PC-9 (cell line): ENCODE measurements around the gene TENM4. TPM values are rescaled to one million over a fixed set of nuclear protein-coding genes. Genes with fewer than 3 reads are reported as not detected.

Experiments
- BruUV-seq: library from RNA; stranded (reverse); fragments of 400-500 nt; replicated peaks from 2 replicates; lab custom pipeline; 2021; lab: Mats Ljungman, UMichigan
- CTCF ChIA-PET: fragments of 300-600 bp; sonication (Branson Sonifier 250); formaldehyde crosslinking; loops from one replicate; lab custom pipeline; 2022; ENCODE audit warnings: antibody characterized with exemption; lab: Charles Lee
- POLR2A ChIA-PET: fragments of 300-600 bp; sonication (Branson Sonifier 250); formaldehyde crosslinking; loops from one replicate; lab custom pipeline; 2022; ENCODE audit warnings: antibody characterized with exemption; ENCODE audit not compliant: unreplicated experiment; lab: Charles Lee
- DNase-seq, 2 experiments: peaks; one replicate each; pipeline versions ENCODE4 v3.0.0 to v3.0.0-alpha.2; 2015 to 2022; ENCODE audit warnings: mixed read lengths in 1 of 2
- H2AFZ ChIP-seq: fragments of 200-600 bp; sonication (generic); 2 replicates; pipeline ENCODE4 v1.8.1; 2017; ENCODE audit warnings: antibody characterized with exemption
- H3F3A ChIP-seq: fragments of 200-600 bp; sonication (generic); 2 replicates; pipeline ENCODE4 v1.8.1; 2017; ENCODE audit warnings: antibody characterized with exemption, mild to moderate bottlenecking, low read depth; ENCODE audit not compliant: insufficient read depth
- H3K27ac ChIP-seq: fragments of 200-600 bp; sonication (generic); 2 replicates; pipeline ENCODE4 v1.6.1; 2016; ENCODE audit warnings: mixed run types
- H3K27me3 ChIP-seq: fragments of 200-600 bp; sonication (generic); 2 replicates; pipeline ENCODE4 v1.6.1; 2016; ENCODE audit warnings: low read depth, mixed run types; ENCODE audit not compliant: insufficient read depth
- H3K36me3 ChIP-seq: fragments of 200-600 bp; sonication (generic); 2 replicates; pipeline ENCODE4 v1.6.1; 2016; ENCODE audit warnings: low read depth, mixed run types
- H3K4me1 ChIP-seq: fragments of 200-600 bp; sonication (generic); replicated peaks from 2 replicates; pipeline ENCODE4 v1.6.1; 2016; ENCODE audit warnings: mixed run types; ENCODE audit not compliant: insufficient read depth
- H3K4me2 ChIP-seq: fragments of 200-600 bp; sonication (generic); 2 replicates; pipeline ENCODE4 v1.6.1; 2017; ENCODE audit warnings: mixed run types
- H3K4me3 ChIP-seq: fragments of 200-600 bp; sonication (generic); 2 replicates; pipeline ENCODE4 v1.6.1; 2016; ENCODE audit warnings: mixed run types
- H3K79me2 ChIP-seq: fragments of 200-600 bp; sonication (generic); 2 replicates; pipeline ENCODE4 v1.6.1; 2017; ENCODE audit warnings: low read depth, mixed run types
- H3K9me2 ChIP-seq: fragments of 200-600 bp; sonication (generic); 2 replicates; pipeline ENCODE4 v1.8.1; 2017; ENCODE audit warnings: mild to moderate bottlenecking; ENCODE audit not compliant: insufficient read depth
- H3K9me3 ChIP-seq: fragments of 200-600 bp; sonication (generic); 2 replicates; pipeline ENCODE4 v1.8.1; 2016; ENCODE audit warnings: low read depth; ENCODE audit not compliant: insufficient read depth
- H4K20me1 ChIP-seq: fragments of 200-600 bp; sonication (generic); 2 replicates; pipeline ENCODE4 v1.8.1; 2017; ENCODE audit not compliant: insufficient read depth
- CTCF ChIP-seq: fragments of 200-600 bp; sonication (generic); conservative IDR thresholded peaks from 2 replicates; pipeline ENCODE4 v1.6.1; 2017; ENCODE audit warnings: mixed run types, antibody characterized with exemption, mild to moderate bottlenecking, moderate library complexity
- EZH2 ChIP-seq: fragments of 200-600 bp; sonication (generic); IDR thresholded peaks from 2 replicates; pipeline ENCODE4 v1.8.0; 2017; ENCODE audit warnings: antibody characterized with exemption, low read depth
- intact Hi-C: fragments of 100-400 bp; cut with micrococcal nuclease; formaldehyde crosslinking; loops from one replicate; pipeline ENCODE4 v1.10.0; 2022; ENCODE audit not compliant: unreplicated experiment
- total RNA-seq: library from RNA; stranded (reverse); gene quantifications from 2 replicates; pipeline ENCODE4 v1.2.3, GENCODE V29; 2021

TENM4 gene
- total RNA-seq, 1 experiment from 2014 or later = not detected

- POLR2A ChIA-PET = no interaction called here
- CTCF ChIA-PET = no interaction called here
- no peak overlapping the region for H3K4me2 ChIP-seq
Measured at GRCh38 chr11:78651923-78652842, 788.6 kb downstream of the TENM4 start.

GRCh38 chr11:78651136-78651775 lies 789.6 kb downstream of the TENM4 start:
- H3K9me3 ChIP-seq = no peaks in the 10 kb centered on the region
- H3K9me2 ChIP-seq = no peaks in the 10 kb centered on the region
- H3K4me1 ChIP-seq = no peaks in the 10 kb centered on the region
- no peak overlapping the region for H3K4me3 ChIP-seq
- H3K79me2 ChIP-seq = no peaks in the 10 kb centered on the region
- H4K20me1 ChIP-seq = no peaks in the 10 kb centered on the region
- intact Hi-C loops = no loop called here
- H3K4me2 ChIP-seq = no peak overlapping the region
- TF ChIP-seq EZH2 (no peak), CTCF (no peak)
- ChIA-PET POLR2A (no interaction called here), CTCF (no interaction called here)
- no peaks in the 10 kb centered on the region for H3F3A ChIP-seq
- H3K27ac ChIP-seq = no peak overlapping the region
- BruUV-seq = no TSS peak
- H2AFZ ChIP-seq = no peak overlapping the region
- peaks cover 95% of the 10 kb centered on the region for H3K27me3 ChIP-seq
- no peaks in the 10 kb centered on the region for H3K36me3 ChIP-seq
- no peak for DNase-seq

More at GRCh38 chr11:78651923-78652842, 788.6 kb downstream of the TENM4 start:
- Histone ChIP-seq H3K79me2 (no peaks in the 10 kb centered on the region), H2AFZ (no peak overlapping the region), H4K20me1 (no peaks in the 10 kb centered on the region), H3F3A (no peaks in the 10 kb centered on the region), H3K36me3 (no peaks in the 10 kb centered on the region), H3K9me3 (no peaks in the 10 kb centered on the region), H3K27ac (no peak overlapping the region), H3K4me1 (no peaks in the 10 kb centered on the region), H3K27me3 (peaks cover 100% of the 10 kb centered on the region), H3K4me3 (no peak overlapping the region), H3K9me2 (no peaks in the 10 kb centered on the region)
- no TSS peak for BruUV-seq
- TF ChIP-seq CTCF (no peak), EZH2 (no peak)
- DNase-seq = no peak
- intact Hi-C loops = no loop called here

DNA sequence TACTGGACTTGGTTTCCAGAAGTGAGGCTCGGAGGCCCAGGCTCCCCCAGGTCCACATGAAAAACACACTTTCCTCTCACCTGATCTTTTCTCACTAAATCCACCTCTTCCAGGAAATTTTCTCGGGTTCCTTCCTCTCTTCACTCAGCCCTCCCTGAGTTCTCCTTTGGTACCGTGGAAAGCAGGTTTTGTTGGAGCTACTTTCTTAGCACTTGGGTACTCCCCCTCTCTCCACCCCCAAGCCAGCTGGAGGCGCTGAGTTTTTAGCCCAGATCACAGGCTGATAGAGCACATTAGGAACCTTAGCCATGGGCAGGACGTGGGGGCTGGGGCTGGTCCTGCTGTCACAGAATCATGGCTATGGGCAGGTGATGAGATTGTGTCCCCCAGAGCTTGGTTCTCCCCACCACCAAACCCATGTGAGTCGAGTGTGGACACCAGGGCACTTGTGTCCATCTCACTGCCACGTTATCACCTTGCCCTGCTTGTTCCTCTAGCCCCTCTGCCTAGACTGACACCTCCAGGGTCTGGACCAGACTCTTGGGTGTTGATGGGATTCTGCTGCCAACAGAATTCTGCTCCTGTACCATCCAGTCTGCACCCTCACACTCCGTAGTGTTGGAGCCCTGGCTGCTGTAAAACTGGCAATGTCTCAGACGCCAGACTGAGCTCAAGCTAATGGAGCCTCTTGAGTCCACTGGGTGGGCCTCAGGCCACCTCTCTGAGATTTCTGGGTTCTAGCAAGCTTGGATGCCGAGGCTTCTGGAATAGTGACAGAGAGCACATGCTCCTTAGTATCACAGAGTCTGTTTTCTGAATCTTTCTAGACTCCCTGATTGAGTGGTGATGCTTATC lies 791.2 kb downstream of the TENM4 start:
- intact Hi-C loops = loop anchor here (5.0 kb wide), 2 partner anchors 313 to 843 kb away; no protein-coding TSS in a partner anchor
- H3K4me3 ChIP-seq = no peak overlapping the region
- TF ChIP-seq EZH2 = no peak
- no peak for TF ChIP-seq CTCF
- no peaks in the 10 kb centered on the region for H3K79me2 ChIP-seq
- no TSS peak for BruUV-seq
- no peak overlapping the region for H2AFZ ChIP-seq
- no peaks in the 10 kb centered on the region for H3F3A ChIP-seq
- ChIA-PET CTCF (no interaction called here), POLR2A (no interaction called here)
- no peak for DNase-seq
- H3K9me2 ChIP-seq = no peaks in the 10 kb centered on the region
- H3K27ac ChIP-seq = no peak overlapping the region
- H3K4me1 ChIP-seq = no peaks in the 10 kb centered on the region
- H3K36me3 ChIP-seq = no peaks in the 10 kb centered on the region
- peaks cover 83% of the 10 kb centered on the region for H3K27me3 ChIP-seq
- H4K20me1 ChIP-seq = 0 out of 2 replicates have a peak, but pooled peaks cover 4% of the 10 kb centered on the region
- H3K9me3 ChIP-seq = no peaks in the 10 kb centered on the region
- H3K4me2 ChIP-seq = no peak overlapping the region
